Esophagus squamous epithelium (tissue), 4 donors: ENCODE results near the gene NPTX1.

ENCODE experiments used
- CTCF ChIP-seq, 6 experiments: fragments of 450-650 bp in 4 of 6; fragments of 200-600 bp in 2 of 6; sonication (generic) in 2 of 6; IDR thresholded peaks; one replicate each; pipeline ENCODE4 v1.5.1; 2016 to 2019; ENCODE audit warnings: antibody characterized with exemption in 6 of 6, mild to moderate bottlenecking in 4 of 6, moderate library complexity in 4 of 6
- POLR2A ChIP-seq, 4 donors: fragments of 450-650 bp; IDR thresholded peaks; one replicate each; pipeline ENCODE4 v1.6.1; 2017; ENCODE audit warnings: antibody characterized with exemption in 4 of 4, mild to moderate bottlenecking in 4 of 4, moderate library complexity in 3 of 4

DNA sequence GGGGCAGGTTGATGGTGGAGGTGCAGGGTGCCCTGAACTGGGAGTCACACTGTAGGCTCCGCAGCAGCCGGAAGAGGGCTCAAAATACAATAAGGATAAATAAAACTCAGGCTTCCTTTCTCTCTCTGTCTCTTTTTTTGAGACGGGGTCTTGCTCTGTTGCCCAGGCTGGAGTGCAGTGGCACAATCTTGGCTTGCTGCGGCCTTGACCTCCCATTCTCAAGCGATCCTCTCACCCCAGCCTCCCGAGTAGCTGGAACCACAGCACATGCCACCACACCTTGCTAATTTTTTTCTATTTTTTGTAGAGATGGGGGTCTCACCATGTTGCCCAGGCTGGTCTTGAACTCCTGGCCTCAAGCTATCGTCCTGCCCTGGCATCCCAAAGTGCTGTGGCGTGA is 32.9 kb upstream of the NPTX1 start:
- no peak for TF ChIP-seq CTCF (IDR thresholded peaks at IDR 0.05)
- TF ChIP-seq POLR2A (IDR thresholded peaks at IDR 0.05), result no peak
